IMR-90 (cell line): Measurements from ENCODE around the gene ZSWIM9. TPM values are rescaled to one million over a fixed set of nuclear protein-coding genes. Genes with fewer than 3 reads are reported as not detected.

Experiments
- ATAC-seq: fragments of 200-7000 bp; cut with Tn5 transposase; 2 replicates; pipeline ENCODE4 v1.9.1; 2020; ENCODE audit warnings: low read depth, mild to moderate bottlenecking, moderate library complexity
- BruUV-seq: library from RNA; stranded (reverse); fragments of 400-500 nt; replicated peaks from 2 replicates; lab custom pipeline; 2021; lab: Mats Ljungman, UMichigan
- CTCF ChIA-PET: fragments of 300-600 bp; formaldehyde crosslinking; extraction: SDS; loops from one replicate; lab custom pipeline; 2021; ENCODE audit warnings: antibody characterized with exemption; lab: Yijun Ruan, JAX
- POLR2A ChIA-PET: fragments of 300-600 bp; sonication (Branson Sonifier 250); formaldehyde crosslinking; loops from one replicate; lab custom pipeline; 2022; ENCODE audit warnings: antibody characterized with exemption; ENCODE audit not compliant: unreplicated experiment; lab: Charles Lee
- DNase-seq: peaks from one replicate; pipeline ENCODE4 v3.0.0; 2013
- H2AFZ ChIP-seq: replicated peaks from 2 replicates; pipeline ENCODE3; 2013; ENCODE audit warnings: low read length, mild to moderate bottlenecking; ENCODE audit not compliant: poor library complexity
- H2AK5ac ChIP-seq: 2 replicates; pipeline ENCODE4 v1.6.1; 2013; ENCODE audit warnings: low read depth, low read length, inconsistent platforms
- H2AK9ac ChIP-seq: replicated peaks from 2 replicates; pipeline ENCODE3; 2013; ENCODE audit warnings: mild to moderate bottlenecking, low read depth, low read length, moderate library complexity; ENCODE audit not compliant: poor library complexity
- H2BK120ac ChIP-seq: 2 replicates; pipeline ENCODE4 v1.6.1; 2013; ENCODE audit warnings: low read depth, low read length, inconsistent platforms
- H2BK15ac ChIP-seq: 3 replicates; pipeline ENCODE4 v1.6.1; 2013; ENCODE audit warnings: low read depth, low read length, inconsistent platforms
- H2BK20ac ChIP-seq: 2 replicates; pipeline ENCODE4 v1.6.1; 2013; ENCODE audit warnings: low read depth, mild to moderate bottlenecking, inconsistent platforms, low read length, moderate library complexity
- H2BK5ac ChIP-seq: 2 replicates; pipeline ENCODE4 v1.6.1; 2013; ENCODE audit warnings: mild to moderate bottlenecking, low read depth, low read length, inconsistent platforms; ENCODE audit not compliant: poor library complexity, severe bottlenecking
- H3K14ac ChIP-seq: replicated peaks from 2 replicates; pipeline ENCODE4 v1.6.1; 2013; ENCODE audit warnings: low read depth, low read length, inconsistent platforms
- H3K18ac ChIP-seq: 2 replicates; pipeline ENCODE4 v1.6.1; 2013; ENCODE audit warnings: low read depth, low read length, control low read depth
- H3K23ac ChIP-seq: 2 replicates; pipeline ENCODE4 v1.6.1; 2013; ENCODE audit warnings: low read depth, low read length, inconsistent platforms
- H3K27ac ChIP-seq: 2 replicates; pipeline ENCODE4 v1.5.1; 2013; ENCODE audit warnings: mild to moderate bottlenecking, control low read depth, low read length; ENCODE audit not compliant: insufficient read depth
- H3K27me3 ChIP-seq: 2 replicates; pipeline ENCODE4 v1.6.1; 2013; ENCODE audit warnings: low read length; ENCODE audit not compliant: control insufficient read depth, insufficient read depth
- H3K36me3 ChIP-seq: 2 replicates; pipeline ENCODE4 v1.6.1; 2013; ENCODE audit warnings: low read length, mixed read lengths; ENCODE audit not compliant: control insufficient read depth, insufficient read depth
- H3K4ac ChIP-seq: 2 replicates; pipeline ENCODE4 v1.6.1; 2013; ENCODE audit warnings: low read depth, low read length, inconsistent platforms
- H3K4me1 ChIP-seq: 2 replicates; pipeline ENCODE4 v1.6.1; 2013; ENCODE audit warnings: low read length, mixed read lengths; ENCODE audit not compliant: control insufficient read depth, insufficient read depth
- H3K4me2 ChIP-seq: 2 replicates; pipeline ENCODE4 v1.6.1; 2013; ENCODE audit warnings: low read depth, mild to moderate bottlenecking, control low read depth, low read length, moderate library complexity
- H3K4me3 ChIP-seq: 2 replicates; pipeline ENCODE4 v1.5.1; 2013; ENCODE audit warnings: low read depth, mild to moderate bottlenecking, control low read depth, low read length, moderate library complexity; ENCODE audit not compliant: insufficient read depth
- H3K56ac ChIP-seq: 2 replicates; pipeline ENCODE4 v1.6.1; 2013; ENCODE audit warnings: low read length, inconsistent platforms; ENCODE audit not compliant: insufficient read depth; ENCODE audit errors: extremely low read depth
- H3K79me1 ChIP-seq, 2 experiments: 2 replicates each; pipeline ENCODE4 v1.6.1; 2013; ENCODE audit warnings: low read length in 2 of 2, inconsistent platforms in 1 of 2, low read depth in 1 of 2
- H3K9ac ChIP-seq: 2 replicates; pipeline ENCODE4 v1.6.1; 2013; ENCODE audit warnings: low read depth, low read length, control low read depth
- H3K9me1 ChIP-seq: 2 replicates; pipeline ENCODE4 v1.6.1; 2013; ENCODE audit warnings: low read length, inconsistent platforms; ENCODE audit not compliant: insufficient read depth
- H3K9me3 ChIP-seq: 2 replicates; pipeline ENCODE4 v1.6.1; 2013; ENCODE audit warnings: low read length; ENCODE audit not compliant: control insufficient read depth, insufficient read depth
- H4K20me1 ChIP-seq: 2 replicates; pipeline ENCODE4 v1.6.1; 2013; ENCODE audit warnings: low read length, inconsistent platforms; ENCODE audit not compliant: insufficient read depth
- H4K5ac ChIP-seq: 2 replicates; pipeline ENCODE4 v1.6.1; 2013; ENCODE audit warnings: mild to moderate bottlenecking, low read depth, low read length, control low read depth
- H4K8ac ChIP-seq, 2 experiments: 2 replicates each; pipeline ENCODE4 v1.6.1; 2013; ENCODE audit warnings: low read depth in 2 of 2, low read length in 2 of 2, control low read depth in 1 of 2, inconsistent platforms in 1 of 2
- H4K91ac ChIP-seq: 2 replicates; pipeline ENCODE4 v1.6.1; 2013; ENCODE audit warnings: low read depth, low read length, inconsistent platforms; ENCODE audit not compliant: insufficient read depth
- BHLHE40 ChIP-seq: fragments of 150-350 bp; IDR thresholded peaks from 2 replicates; pipeline ENCODE4 v1.6.1; 2016; ENCODE audit warnings: mild to moderate bottlenecking, low read depth, low read length
- CEBPB ChIP-seq: IDR thresholded peaks from 2 replicates; pipeline ENCODE4 v1.6.1; 2012; ENCODE audit warnings: low read depth, low read length, improper control_type of control experiment
- MAFK ChIP-seq: IDR thresholded peaks from 2 replicates; pipeline ENCODE4 v1.6.1; 2012; ENCODE audit warnings: low read depth, low read length, improper control_type of control experiment
- MAZ ChIP-seq: IDR thresholded peaks from 2 replicates; pipeline ENCODE4 v1.6.1; 2012; ENCODE audit warnings: low read depth, mild to moderate bottlenecking, low read length, improper control_type of control experiment, moderate library complexity, borderline replicate concordance
- NFE2L2 ChIP-seq: fragments of 150-350 bp; IDR thresholded peaks from 2 replicates; pipeline ENCODE4 v1.6.1; 2016; ENCODE audit warnings: low read depth, mild to moderate bottlenecking, low read length
- POLR2A ChIP-seq: IDR thresholded peaks from 2 replicates; pipeline ENCODE4 v1.6.1; 2012; ENCODE audit warnings: mild to moderate bottlenecking, low read depth, low read length
- RAD21 ChIP-seq: IDR thresholded peaks from 2 replicates; pipeline ENCODE4 v1.6.1; 2012; ENCODE audit warnings: low read length, improper control_type of control experiment
- RFX5 ChIP-seq: IDR thresholded peaks from 2 replicates; pipeline ENCODE4 v1.8.0; 2012; ENCODE audit warnings: low read depth, mild to moderate bottlenecking, low read length, moderate library complexity
- SMC3 ChIP-seq: fragments of 150-350 bp; IDR thresholded peaks from 2 replicates; pipeline ENCODE4 v1.6.1; 2016; ENCODE audit warnings: low read depth, mild to moderate bottlenecking, antibody characterized with exemption, low read length, moderate library complexity
- WGBS, 2 experiments: methylation state at CpG; one replicate each; pipeline versions ENCODE4 v1.1.5 to v1.1.7; 2013; ENCODE audit warnings: missing lambda C conversion rate in 2 of 2; ENCODE audit not compliant: insufficient read length in 1 of 2; ENCODE audit errors: extremely low coverage in 2 of 2; 5-methylcytosine and 5-hydroxymethylcytosine counted together
- dilution Hi-C: fragments of 300-500 bp; cut with HindIII; formaldehyde crosslinking; loops from one replicate; pipeline ENCODE4 v1.14.3; 2018; ENCODE audit warnings: low sequenced_read_pairs; ENCODE audit not compliant: unreplicated experiment
- in situ Hi-C: fragments of 300-500 bp; cut with MboI; formaldehyde crosslinking; loops from 3 replicates; pipeline ENCODE4 v1.14.3; 2019; ENCODE audit warnings: low sequenced_read_pairs, inconsistent platforms, mixed read lengths
- intact Hi-C: fragments of 100-400 bp; cut with micrococcal nuclease; formaldehyde crosslinking; loops from 2 replicates; pipeline ENCODE4 v1.10.0; 2022
- polyA plus RNA-seq, 3 experiments: library from polyadenylated mRNA; depleted of rRNA; stranded (reverse); fragments of >200 nt; gene quantifications; 2 replicates each; pipeline ENCODE4 v1.2.3, GENCODE V29; 2012; ENCODE audit warnings: low replicate concordance in 1 of 3
- total RNA-seq: library from RNA; depleted of rRNA; stranded (reverse); fragments of >200 nt; gene quantifications from 2 replicates; pipeline ENCODE4 v1.2.3, GENCODE V29; 2012

The ZSWIM9 gene
- total and polyA plus RNA-seq, 2 of the 4 experiments (the other 2 are of a cell fraction), result 0.54 to 2.2 TPM

- H3K9me3 ChIP-seq, result no peaks in the 10 kb centered on the region
- no peak overlapping the region for H3K4me3 ChIP-seq
- POLR2A ChIA-PET, result no interaction called here
- no peak overlapping the region for H2BK15ac ChIP-seq
- H3K56ac ChIP-seq, result no peak overlapping the region
- CTCF ChIA-PET, result interaction anchor here (1.2 kb wide), 1 partner anchor 13 kb away, joined by 3 read pairs; no protein-coding TSS in a partner anchor
- H3K79me1 ChIP-seq, result peaks cover 0 to 8% of the 10 kb centered on the region in 2 experiments; a peak in 2 of 4 replicates
- no peaks in the 10 kb centered on the region for H3K27me3 ChIP-seq
- no peak overlapping the region for H3K4ac ChIP-seq
- no peak overlapping the region for H2BK5ac ChIP-seq
- H4K20me1 ChIP-seq, result no peaks in the 10 kb centered on the region; the same call in 1 of the 2 replicates
- BruUV-seq, result no TSS peak
- TF ChIP-seq MAZ, result no peak
- TF ChIP-seq POLR2A, result no peak
- TF ChIP-seq RAD21, result no peak
- TF ChIP-seq CEBPB, result no peak
- no peak for TF ChIP-seq RFX5
- no peak for TF ChIP-seq NFE2L2
- TF ChIP-seq SMC3, result no peak
- no peak for TF ChIP-seq MAFK
- no peak for TF ChIP-seq BHLHE40
- intact Hi-C loops (no loop called here), dilution Hi-C loops (no loop called here), in situ Hi-C loops (no loop called here)
- 80% methylated on average over 1 of the region's 3 CpGs; no CpG with 5 or more reads in 1 of the 2 experiments for WGBS, 2 experiments
- peaks cover 9% of the 10 kb centered on the region for H3K9me1 ChIP-seq
- H3K4me1 ChIP-seq, result no peaks in the 10 kb centered on the region
- no peak overlapping the region for H4K8ac ChIP-seq
- H3K23ac ChIP-seq, result no peak overlapping the region
- no peak for ATAC-seq
- no peak overlapping the region for H2BK20ac ChIP-seq
- no peak overlapping the region for H2BK120ac ChIP-seq
- H3K18ac ChIP-seq, result no peak overlapping the region
- no peak overlapping the region for H3K4me2 ChIP-seq
- no peak overlapping the region for H2AFZ ChIP-seq
- no peak overlapping the region for H2AK5ac ChIP-seq
- no peak overlapping the region for H2AK9ac ChIP-seq
- no peak for DNase-seq
- no peak overlapping the region for H3K9ac ChIP-seq
- H4K5ac ChIP-seq, result no peak overlapping the region
- peaks cover 5% of the 10 kb centered on the region for H3K36me3 ChIP-seq
- H3K27ac ChIP-seq, result no peak overlapping the region
- H3K14ac ChIP-seq, result no peak overlapping the region
- no peak overlapping the region for H4K91ac ChIP-seq
Measured at GRCh38 chr19:48190885-48191284, 20.4 kb downstream of the ZSWIM9 start.
